ENCODE results near the gene DSC2.

DNA sequence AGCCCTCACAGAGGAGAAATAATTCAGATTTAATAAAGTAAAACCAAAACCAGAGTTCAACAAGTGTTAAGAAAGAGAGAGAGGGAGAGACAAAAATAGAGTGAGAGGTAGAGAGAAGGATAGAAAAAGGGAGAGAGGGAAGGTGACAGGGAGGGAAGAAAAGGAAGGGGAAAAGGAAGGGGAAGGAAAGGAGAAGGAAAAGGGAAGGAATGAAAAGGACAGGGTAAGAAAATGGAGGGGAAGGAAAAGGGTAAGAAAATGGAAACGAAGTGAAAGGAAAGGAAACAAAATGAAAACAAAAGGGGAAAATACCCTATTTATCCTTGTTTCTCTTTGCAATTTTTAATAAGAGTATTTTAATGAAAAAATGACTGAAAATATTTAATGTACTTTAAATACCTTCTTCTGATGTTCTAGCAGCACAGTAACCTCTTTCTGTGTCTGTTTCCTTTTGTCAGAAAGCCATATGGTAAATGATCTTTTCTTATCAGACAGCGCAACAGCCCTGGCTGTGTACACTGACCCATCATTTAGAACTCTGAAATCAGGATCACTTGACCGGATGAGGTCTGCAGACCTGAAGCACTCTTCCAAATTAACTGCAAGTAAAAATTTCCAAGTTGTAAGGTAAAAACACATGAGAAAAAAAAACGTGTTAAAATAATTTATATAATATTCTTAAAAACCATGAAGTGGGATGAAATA lies 71.5 kb downstream of the DSC2 start:
- TF ChIP-seq, protein P1, sequence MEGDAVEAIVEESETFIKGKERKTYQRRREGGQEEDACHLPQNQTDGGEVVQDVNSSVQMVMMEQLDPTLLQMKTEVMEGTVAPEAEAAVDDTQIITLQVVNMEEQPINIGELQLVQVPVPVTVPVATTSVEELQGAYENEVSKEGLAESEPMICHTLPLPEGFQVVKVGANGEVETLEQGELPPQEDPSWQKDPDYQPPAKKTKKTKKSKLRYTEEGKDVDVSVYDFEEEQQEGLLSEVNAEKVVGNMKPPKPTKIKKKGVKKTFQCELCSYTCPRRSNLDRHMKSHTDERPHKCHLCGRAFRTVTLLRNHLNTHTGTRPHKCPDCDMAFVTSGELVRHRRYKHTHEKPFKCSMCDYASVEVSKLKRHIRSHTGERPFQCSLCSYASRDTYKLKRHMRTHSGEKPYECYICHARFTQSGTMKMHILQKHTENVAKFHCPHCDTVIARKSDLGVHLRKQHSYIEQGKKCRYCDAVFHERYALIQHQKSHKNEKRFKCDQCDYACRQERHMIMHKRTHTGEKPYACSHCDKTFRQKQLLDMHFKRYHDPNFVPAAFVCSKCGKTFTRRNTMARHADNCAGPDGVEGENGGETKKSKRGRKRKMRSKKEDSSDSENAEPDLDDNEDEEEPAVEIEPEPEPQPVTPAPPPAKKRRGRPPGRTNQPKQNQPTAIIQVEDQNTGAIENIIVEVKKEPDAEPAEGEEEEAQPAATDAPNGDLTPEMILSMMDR (IDR thresholded peaks at IDR 0.05) = no peak
- no peak for TF ChIP-seq ZFX (IDR thresholded peaks at IDR 0.05; ENCODE audit: borderline replicate concordance)
